HUES64 (cell line): ENCODE data around the gene IQCH.

Experiments used
- H3K27ac ChIP-seq: 2 replicates; pipeline ENCODE4 v1.7.0; 2013; ENCODE audit warnings: low read depth, low read length, inconsistent platforms
- H3K27me3 ChIP-seq: 2 replicates; pipeline ENCODE4 v1.6.1; 2013; ENCODE audit warnings: mild to moderate bottlenecking, low read length; ENCODE audit not compliant: insufficient read depth
- H3K36me3 ChIP-seq: 2 replicates; pipeline ENCODE4 v1.6.1; 2013; ENCODE audit warnings: mild to moderate bottlenecking, low read length; ENCODE audit not compliant: insufficient read depth
- H3K4me1 ChIP-seq: 2 replicates; pipeline ENCODE4 v1.6.1; 2013; ENCODE audit warnings: mild to moderate bottlenecking, low read length, moderate library complexity; ENCODE audit not compliant: insufficient read depth
- H3K4me3 ChIP-seq: 2 replicates; pipeline ENCODE4 v1.5.1; 2013; ENCODE audit warnings: mild to moderate bottlenecking, low read length, moderate library complexity
- H3K9ac ChIP-seq: 2 replicates; pipeline ENCODE4 v1.6.1; 2013; ENCODE audit warnings: mild to moderate bottlenecking, low read depth, low read length
- H3K9me3 ChIP-seq: 2 replicates; pipeline ENCODE4 v1.6.1; 2013; ENCODE audit warnings: low read depth, low read length; ENCODE audit not compliant: insufficient read depth
- WGBS: fragments of 150-250, 120-280 bp; methylation state at CpG from one replicate; pipeline ENCODE4 v1.1.7; 2013; ENCODE audit warnings: missing lambda C conversion rate; 5-methylcytosine and 5-hydroxymethylcytosine counted together

IQCH gene

DNA sequence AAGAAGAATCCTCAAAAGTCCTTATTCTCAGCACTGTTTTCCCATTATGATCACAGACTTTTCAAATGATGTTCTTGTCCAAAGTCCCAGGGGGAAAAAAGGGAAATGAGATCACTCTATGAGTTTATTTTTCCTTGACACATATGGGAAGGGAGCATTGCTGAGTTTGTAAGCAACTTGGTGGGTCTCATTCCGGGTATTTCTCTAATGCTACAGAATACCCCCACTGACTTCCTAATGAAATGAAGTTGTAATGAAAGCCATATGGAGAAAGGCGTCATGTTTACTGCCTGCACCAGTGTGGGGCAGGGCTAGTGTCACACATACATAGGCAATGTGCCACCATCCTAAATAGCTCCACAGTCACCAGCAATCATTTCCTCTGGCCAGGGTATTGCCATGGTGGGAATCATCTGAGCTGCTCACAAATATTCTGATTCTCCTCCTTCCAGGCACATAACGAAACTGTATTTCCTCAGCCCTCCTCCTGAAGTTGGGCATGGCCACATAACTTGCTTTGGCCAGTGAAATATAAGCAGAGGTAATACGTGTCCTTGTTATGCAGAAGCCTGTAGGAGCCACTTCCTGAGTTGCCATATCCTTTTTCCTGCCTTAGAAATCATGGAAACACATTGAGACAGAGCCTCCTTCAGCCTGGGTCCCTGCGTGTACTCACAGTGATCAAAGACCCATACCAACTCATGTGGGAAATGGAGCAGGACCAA, 225.4 kb downstream of the IQCH start:
- no peaks in the 10 kb centered on the region for H3K9me3 ChIP-seq
- H3K4me1 ChIP-seq: no peaks in the 10 kb centered on the region
- no peaks in the 10 kb centered on the region for H3K36me3 ChIP-seq
- no peak overlapping the region for H3K4me3 ChIP-seq
- no peak overlapping the region for H3K9ac ChIP-seq
- H3K27me3 ChIP-seq: no peaks in the 10 kb centered on the region
- WGBS: 87% methylated on average over 4 of the region's 5 CpGs
- no peak overlapping the region for H3K27ac ChIP-seq

DNA sequence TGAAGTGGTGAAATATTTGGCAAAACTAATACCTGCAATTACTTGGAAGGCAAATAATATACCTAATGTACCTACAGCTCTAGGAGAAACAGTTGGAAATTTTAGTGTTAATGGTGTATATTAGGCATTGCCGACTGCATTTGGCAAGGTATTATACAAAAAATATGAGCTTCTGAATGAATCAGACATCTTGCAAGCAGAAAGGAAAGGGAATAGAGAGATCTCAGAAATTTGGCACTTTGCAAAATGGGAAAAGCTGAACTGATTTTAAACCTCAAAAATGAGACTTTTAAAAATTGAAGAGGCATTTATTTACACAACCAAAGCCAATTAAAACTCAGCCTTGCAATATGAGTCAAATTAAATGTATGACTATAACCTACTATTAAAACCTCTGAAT, 226.2 kb downstream of the IQCH start:
- no peak overlapping the region for H3K27ac ChIP-seq
- no peak overlapping the region for H3K4me3 ChIP-seq
- no peak overlapping the region for H3K9ac ChIP-seq
- H3K36me3 ChIP-seq: no peaks in the 10 kb centered on the region
- no peaks in the 10 kb centered on the region for H3K9me3 ChIP-seq
- whole genome bisulfite sequencing: 93% methylated on average over 1 of the region's 1 CpG
- H3K27me3 ChIP-seq: no peaks in the 10 kb centered on the region
- no peaks in the 10 kb centered on the region for H3K4me1 ChIP-seq

DNA sequence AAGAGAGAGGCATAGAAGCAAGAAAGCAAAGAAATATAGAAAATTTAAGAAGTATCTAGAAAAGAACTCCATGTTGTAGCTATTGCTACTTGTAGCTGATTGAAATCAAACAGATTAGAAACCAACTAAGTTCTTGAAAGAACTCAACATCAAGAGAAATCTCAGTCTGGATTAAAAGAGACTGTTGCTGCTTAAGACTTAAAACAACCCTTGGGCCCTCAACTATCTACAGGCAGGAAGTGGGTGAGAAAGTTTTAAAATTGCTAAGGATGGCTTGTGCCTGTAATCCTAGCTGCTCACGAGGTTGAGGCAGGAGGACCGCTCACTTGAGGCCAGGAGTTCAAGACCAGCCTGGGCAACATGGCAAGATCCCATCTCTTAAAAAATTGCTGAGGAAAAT, 227.1 kb downstream of the IQCH start:
- Histone ChIP-seq H3K36me3 (no peaks in the 10 kb centered on the region), H3K4me3 (no peak overlapping the region), H3K27ac (no peak overlapping the region), H3K27me3 (no peaks in the 10 kb centered on the region), H3K9ac (no peak overlapping the region), H3K9me3 (no peaks in the 10 kb centered on the region), H3K4me1 (no peaks in the 10 kb centered on the region)
- WGBS: 95% methylated on average over 2 of the region's 2 CpGs

DNA sequence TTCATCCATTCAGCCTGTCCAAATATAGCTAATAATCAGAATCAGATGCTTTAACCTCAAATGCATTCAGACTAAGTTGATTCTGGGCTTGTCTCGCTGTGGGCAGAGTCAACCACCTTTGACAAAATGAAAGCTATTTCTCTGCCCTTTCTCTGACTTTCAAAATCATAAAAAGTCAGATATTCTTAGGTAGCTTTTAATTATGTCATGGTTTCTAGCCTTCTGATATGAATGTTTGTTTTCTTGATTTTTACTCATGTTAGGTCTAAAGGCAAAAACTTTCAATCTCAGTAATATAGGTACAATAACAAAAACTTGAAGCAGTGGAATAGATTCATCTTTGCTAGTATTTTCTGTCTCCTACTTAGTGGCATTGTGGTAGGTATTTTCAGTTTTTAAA, 241.0 kb downstream of the IQCH start:
- H3K36me3 ChIP-seq: no peaks in the 10 kb centered on the region
- H3K9me3 ChIP-seq: no peaks in the 10 kb centered on the region
- H3K4me3 ChIP-seq: no peak overlapping the region
- WGBS: 100% methylated on average over 1 of the region's 1 CpG
- no peak overlapping the region for H3K27ac ChIP-seq
- peaks cover 3% of the 10 kb centered on the region; the same call in 1 of the 2 replicates for H3K27me3 ChIP-seq
- H3K4me1 ChIP-seq: peaks cover 9% of the 10 kb centered on the region; the same call in 1 of the 2 replicates
- no peak overlapping the region for H3K9ac ChIP-seq

DNA sequence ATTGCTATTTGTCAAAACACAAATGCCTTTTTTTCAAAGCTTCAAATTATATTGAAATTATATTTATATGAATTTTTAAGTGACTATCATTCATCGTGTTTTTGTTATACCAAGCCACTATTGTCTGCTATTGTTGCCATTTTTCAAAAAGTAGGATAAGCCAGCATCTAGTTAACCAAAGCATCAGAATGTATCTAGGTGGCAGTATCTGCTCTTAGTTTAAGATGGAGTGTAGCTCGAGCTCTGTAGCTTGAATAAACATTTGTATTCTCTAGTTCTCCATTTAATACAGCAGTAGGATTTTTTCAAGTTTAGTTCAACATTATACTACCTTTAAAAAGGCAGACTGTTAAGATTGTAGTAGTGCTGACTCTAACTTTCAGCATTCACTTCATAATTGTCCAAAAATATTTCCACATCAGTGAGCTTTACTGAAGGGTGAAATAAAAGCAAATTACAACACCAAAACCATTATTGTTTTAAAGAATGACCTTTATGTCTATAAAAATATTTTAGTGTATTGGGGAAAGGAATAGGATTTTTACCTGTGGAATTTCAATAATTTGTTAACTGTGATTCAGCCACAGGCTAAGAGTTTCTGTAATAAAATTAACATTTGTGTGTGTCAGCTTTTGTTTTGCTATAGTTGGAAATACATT, 246.7 kb downstream of the IQCH start:
- H3K9ac ChIP-seq: no peak overlapping the region
- peaks cover 22% of the 10 kb centered on the region for H3K4me1 ChIP-seq
- H3K27ac ChIP-seq: no peak overlapping the region
- no peaks in the 10 kb centered on the region for H3K9me3 ChIP-seq
- no peaks in the 10 kb centered on the region for H3K27me3 ChIP-seq
- no peak overlapping the region for H3K4me3 ChIP-seq
- 49% methylated on average over 2 of the region's 2 CpGs for WGBS
- H3K36me3 ChIP-seq: no peaks in the 10 kb centered on the region

DNA sequence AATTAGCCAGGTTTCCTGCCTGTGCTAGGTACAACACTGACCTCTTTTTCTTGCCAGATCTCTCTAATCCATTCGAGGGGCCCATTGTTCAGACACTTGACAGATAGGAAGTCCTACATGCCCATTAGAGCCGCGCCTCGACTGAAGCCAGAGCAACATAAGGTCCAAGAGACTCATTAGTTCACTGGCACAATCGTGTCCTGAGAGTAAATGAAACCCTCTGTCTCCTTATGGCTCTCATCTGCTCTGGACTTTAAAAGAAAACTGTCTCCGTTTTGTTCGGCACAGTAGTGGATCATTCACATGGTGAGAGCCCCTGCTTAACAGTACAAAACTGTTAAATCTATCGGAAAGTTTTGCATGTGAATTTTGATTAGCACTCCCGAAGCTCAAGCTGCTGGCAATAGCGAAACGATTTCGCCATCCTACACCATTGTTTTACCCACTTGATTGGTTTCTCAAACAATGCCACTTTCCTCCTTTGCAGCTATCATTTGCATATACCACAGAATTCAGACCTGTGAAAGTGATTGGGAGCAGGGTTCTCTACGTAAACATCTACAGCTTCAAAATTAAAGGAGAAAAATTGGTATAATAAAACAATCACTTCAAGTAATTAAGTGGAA, 247.4 kb downstream of the IQCH start:
- Histone ChIP-seq H3K4me3 (no peak overlapping the region), H3K9me3 (no peaks in the 10 kb centered on the region), H3K36me3 (no peaks in the 10 kb centered on the region), H3K9ac (no peak overlapping the region), H3K27ac (no peak overlapping the region), H3K27me3 (no peaks in the 10 kb centered on the region), H3K4me1 (peaks cover 22% of the 10 kb centered on the region)
- 76% methylated on average over 12 of the region's 13 CpGs for WGBS

DNA sequence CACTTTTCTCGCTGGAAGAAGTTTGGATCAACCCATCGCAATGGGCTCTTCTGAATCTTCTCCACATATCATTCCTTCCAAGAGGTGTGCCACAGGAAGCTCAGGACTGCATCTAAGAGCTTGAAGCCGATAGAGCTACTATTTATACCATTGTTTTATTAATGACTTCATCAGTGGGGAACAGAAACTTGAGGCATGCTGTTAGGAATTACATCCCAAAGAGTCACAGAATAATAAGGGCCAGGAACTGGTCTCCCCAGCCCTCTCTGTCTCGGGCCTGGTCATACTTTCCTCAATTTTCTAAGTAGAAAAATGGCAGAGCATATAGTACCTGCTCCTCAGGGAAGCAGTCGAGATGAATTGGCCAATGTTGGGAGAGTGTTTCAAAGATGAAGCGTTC, 249.5 kb downstream of the IQCH start:
- no peaks in the 10 kb centered on the region for H3K9me3 ChIP-seq
- WGBS: 96% methylated on average over 5 of the region's 6 CpGs
- no peak overlapping the region for H3K9ac ChIP-seq
- peaks cover 22% of the 10 kb centered on the region for H3K4me1 ChIP-seq
- H3K27me3 ChIP-seq: no peaks in the 10 kb centered on the region
- no peak overlapping the region for H3K27ac ChIP-seq
- H3K4me3 ChIP-seq: no peak overlapping the region
- H3K36me3 ChIP-seq: no peaks in the 10 kb centered on the region

DNA sequence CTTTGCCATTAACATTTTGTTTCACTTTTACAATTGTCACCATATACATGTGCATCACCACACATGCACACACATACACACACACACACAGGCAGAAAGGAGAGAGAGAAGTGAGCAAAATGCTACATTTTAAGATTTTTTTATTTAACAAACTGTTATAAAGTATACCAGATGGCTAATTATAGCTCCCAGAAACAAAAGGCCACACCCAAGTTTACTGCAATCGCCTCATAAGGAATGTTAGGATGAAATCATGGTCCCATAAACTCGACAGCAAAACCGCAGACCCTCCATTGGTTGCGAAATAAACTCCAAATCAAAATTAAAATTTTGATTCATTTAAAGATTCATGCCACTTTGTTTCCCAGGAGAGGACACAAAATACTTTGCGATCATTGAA, 250.2 kb downstream of the IQCH start:
- H3K9ac ChIP-seq: no peak overlapping the region
- no peak overlapping the region for H3K27ac ChIP-seq
- WGBS: 95% methylated on average over 5 of the region's 5 CpGs
- H3K27me3 ChIP-seq: no peaks in the 10 kb centered on the region
- H3K4me3 ChIP-seq: no peak overlapping the region
- no peaks in the 10 kb centered on the region for H3K36me3 ChIP-seq
- no peaks in the 10 kb centered on the region for H3K9me3 ChIP-seq
- H3K4me1 ChIP-seq: peaks cover 22% of the 10 kb centered on the region

DNA sequence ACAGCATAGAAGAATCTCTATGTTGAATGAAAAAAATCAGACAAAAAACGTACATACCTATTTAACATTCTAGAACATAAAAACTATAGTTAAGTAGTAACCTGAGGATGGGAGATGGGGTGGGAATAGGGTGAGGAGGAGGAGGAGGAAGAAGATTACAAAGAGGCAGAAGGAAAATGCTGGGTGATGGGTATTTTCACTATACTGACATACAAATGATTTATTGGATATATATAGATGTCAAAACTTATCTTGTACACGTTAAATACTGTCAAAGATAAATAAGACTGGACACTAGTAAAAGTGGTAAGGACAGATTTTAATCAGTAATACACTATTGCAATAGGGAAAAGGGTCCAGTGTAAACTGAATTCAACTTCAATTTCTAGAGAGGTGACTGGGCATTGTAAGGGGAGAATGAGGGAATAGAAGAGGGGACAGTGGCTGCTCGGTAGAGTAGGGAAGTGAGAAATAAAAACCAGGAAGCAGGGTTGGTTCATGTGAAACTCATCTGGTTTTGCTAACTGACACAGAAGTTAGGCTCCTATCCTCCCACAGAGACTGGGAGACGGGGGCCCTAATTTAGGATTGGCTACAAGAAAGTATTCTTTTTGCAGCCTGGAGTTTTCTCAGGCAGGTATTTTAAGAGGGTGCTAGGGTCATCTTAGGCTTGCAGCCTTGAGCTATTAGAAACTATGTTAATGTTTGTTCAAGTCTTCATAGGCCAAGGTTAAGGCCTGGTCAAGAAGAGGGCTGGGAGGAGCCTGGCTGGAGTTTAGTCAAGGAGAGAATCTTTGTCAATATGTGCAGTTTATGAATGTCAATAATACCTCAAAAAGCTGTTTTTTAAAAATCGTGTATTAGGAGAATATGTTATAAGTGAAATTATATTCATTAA, 251.3 kb downstream of the IQCH start:
- Histone ChIP-seq H3K27me3 (no peaks in the 10 kb centered on the region), H3K9me3 (no peaks in the 10 kb centered on the region), H3K4me1 (peaks cover 22% of the 10 kb centered on the region), H3K9ac (no peak overlapping the region), H3K27ac (no peak overlapping the region), H3K4me3 (no peak overlapping the region), H3K36me3 (no peaks in the 10 kb centered on the region)
- 95% methylated on average over 2 of the region's 5 CpGs for WGBS

DNA sequence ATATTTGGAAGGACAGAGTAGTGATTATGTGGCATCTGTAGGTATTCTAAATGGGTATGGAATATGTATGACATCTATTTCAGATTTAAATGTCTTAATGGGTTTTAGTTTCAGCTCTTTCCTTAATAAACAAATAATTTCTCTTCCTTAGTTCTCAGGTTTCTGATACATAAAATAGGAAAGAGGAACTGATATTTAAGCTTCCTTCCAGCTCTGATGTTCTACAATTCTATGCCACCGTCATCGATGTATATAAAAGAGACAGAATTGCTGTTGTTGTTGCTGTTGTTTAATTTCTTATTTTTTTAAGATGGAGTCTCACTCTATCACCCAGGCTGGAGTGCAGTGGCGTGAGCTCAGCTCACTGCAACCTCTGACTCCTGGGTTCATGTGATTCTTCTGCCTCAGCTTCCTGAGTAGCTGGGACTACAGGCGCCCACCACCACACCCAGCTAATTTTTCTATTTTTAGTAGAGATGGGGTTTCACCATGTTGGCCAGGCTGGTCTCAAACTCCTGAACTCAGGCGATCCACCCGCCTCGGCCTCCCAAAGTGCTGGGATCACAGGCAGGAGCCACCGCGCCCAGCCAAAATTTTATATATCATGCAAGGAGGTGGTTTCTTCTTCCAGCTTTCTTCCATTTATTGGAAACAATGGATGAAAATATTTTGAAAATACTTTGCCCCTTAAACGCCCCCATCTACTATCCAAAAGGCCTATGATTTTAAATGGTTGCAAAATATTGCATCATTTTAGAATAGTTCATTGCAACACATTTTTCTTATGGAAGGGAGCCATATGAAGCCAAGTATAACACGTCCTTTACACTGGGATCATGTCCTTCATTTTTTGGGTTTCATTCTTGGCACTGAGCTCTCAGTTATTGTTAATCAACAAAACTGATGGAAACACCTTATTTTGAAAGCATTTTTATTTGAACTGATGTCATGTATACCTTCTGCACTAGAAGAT, 252.5 kb downstream of the IQCH start:
- H3K4me1 ChIP-seq: peaks cover 14% of the 10 kb centered on the region
- H3K36me3 ChIP-seq: no peaks in the 10 kb centered on the region
- H3K9me3 ChIP-seq: no peaks in the 10 kb centered on the region
- H3K4me3 ChIP-seq: no peak overlapping the region
- WGBS: 96% methylated on average over 9 of the region's 11 CpGs
- H3K9ac ChIP-seq: no peak overlapping the region
- no peaks in the 10 kb centered on the region for H3K27me3 ChIP-seq
- no peak overlapping the region for H3K27ac ChIP-seq
